SK-MEL-5 (cell line): ENCODE results near the gene RHBDF2. TPM values are rescaled to one million over a fixed set of nuclear protein-coding genes. Genes with fewer than 3 reads are reported as not detected.
"Not testable (repeated sequence)": the region's sequence is repeated elsewhere in the genome, so short reads cannot be mapped to it uniquely, and the experiment has no call there.

ENCODE experiments used
- DNase-seq: peaks from one replicate; pipeline ENCODE4 v3.0.0-alpha.2; 2016; ENCODE audit warnings: low read depth, low spot score
- in situ Hi-C: cut with HindIII; loops from 2 replicates; pipeline ENCODE4 v1.10.0; 2016; ENCODE audit warnings: low sequenced_read_pairs, high pct_unique_total_duplicates, low pct_unique_long_range_greater_than_20kb
- total RNA-seq: library from RNA; depleted of rRNA; stranded (reverse); fragments of >200 nt; shearing (Covaris generic); gene quantifications from 2 replicates; pipeline ENCODE4 v1.2.3, GENCODE V29; 2014

RHBDF2 gene
- total RNA-seq, 1 experiment from 2014 or later: 25.0 TPM

DNA sequence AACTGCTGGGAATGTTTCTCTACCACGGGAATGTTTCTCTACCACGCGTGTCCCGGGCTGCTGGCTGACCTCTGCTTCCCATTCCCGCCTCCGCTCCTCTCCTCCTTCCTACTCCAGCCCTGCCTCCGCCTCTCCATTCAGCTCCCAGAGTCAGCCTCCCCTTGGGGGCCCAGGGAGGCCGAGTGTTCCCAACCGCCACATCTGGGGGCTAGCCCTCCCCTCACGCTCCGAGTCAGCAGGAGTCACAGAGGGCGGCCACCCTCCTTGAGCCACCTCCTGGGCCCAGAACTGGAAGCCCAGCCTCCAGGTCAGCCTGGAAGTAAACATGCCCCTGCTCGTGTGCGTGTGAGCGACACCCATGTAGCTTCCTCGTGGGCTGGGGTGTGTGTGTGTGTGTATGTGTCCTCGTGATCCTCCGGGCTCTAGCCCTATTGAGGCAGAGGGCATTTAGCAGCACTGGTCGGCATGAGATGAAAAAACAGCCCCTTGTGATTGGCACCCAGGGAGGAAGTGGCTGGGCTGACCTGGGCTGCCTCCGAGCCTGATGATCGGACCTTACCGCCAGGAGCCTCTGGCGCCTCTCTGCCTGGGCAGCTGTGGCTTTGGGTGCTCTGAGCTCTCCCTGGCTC, 29.0 kb upstream of the RHBDF2 start:
- peak; percentile 93 for DNase-seq

DNA sequence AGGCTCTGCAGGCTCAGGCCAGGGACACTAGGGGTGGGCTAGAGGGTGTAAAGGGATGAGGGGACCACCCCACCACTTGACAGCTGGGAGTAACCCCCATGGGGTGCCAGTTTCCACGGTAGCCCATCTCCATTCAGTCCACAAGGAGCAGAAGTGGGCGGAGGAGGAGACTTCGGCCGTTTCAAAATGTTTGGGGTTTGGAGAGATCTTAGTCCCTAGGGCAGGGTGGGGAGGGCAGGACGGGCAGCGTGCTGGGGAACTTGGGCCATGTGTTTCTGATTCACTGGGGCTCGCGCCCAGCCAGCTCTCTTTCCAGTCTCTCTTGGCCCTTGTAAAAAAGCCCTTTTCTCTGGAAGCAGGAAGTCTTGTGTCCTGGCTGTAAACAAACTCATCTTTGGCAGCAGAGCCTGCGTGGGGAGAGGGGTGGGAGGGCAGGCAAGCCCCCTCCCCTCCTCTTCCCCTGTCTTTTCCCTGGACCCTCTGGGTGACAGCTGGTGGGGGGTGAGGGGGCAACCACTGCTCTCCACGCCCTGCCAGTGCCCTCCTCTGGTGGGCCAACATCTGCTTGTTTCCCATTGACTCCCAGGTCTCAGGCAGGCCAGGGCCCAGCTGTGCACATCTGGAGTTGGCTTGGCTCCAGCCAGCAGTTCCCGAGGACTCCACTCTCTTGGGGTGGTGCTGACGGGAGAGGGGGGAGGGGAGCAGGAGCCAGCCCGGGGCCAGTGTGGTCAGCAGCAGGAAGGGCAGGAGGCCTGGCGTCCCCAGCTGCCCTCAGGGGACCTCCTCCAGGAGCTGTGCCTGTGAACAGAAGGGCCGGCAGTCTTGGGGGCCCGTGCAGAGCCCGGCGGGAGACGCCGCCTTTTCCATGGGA, 28.2 kb upstream of the RHBDF2 start:
- in situ Hi-C loops: no loop called here
- peak; percentile 92 for DNase-seq

More for the DNA sequence above, 29.0 kb upstream of the RHBDF2 start:
- in situ Hi-C loops: no loop called here

DNA sequence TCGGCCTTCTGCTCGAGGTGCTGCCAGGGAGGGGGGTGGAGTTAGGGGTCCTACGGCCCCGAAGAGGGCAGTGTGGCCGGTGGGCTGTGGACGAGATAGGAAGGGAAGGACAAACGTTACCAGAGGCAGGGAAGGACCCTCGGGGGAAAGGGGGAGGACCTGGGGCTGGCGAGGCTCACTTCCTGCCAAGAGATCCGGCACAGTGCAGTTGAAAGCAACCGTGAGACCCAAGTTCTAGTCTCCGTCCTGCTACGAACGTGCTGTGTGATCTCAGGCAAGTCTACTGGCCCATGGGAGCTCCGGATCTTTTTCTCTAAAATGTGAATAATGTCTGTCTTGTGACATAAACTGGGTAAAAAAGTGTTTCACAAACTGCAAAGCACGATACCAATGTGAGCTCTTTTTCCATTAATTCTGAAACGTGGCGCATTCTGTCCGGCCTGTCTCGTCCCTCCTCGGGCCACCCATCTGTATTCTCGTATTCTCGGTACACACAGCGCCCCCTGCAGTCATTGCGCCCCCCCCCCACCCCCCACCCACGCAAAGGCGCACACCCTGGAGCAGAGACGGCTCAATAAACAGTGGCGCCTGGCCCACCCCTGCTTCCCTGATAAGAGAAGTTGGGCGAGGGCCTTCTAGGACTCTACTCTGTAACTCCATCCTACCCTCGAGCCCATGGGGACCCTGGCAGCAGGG, 27.5 kb upstream of the RHBDF2 start:
- DNase-seq: peak; percentile 50
- in situ Hi-C loops: no loop called here

DNA sequence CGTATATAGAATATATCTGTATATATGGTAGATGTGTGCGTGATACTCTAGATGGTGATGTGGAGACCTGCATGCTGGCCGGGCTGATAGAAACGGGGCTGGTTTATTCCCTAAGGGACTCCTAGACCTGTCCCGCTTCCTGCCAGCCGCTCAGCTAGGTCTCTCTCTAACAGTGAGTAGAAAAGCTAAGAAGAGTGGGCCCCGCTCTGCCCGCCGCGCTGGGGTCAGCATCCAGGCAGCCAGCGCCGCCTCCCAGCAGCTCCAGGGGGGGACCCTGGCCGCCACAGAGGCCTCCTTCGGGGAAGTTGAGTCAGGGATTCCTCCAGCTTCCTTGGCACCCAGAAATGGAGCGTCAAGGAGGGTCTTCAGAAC, 26.9 kb upstream of the RHBDF2 start:
- in situ Hi-C loops: no loop called here
- no peak for DNase-seq

DNA sequence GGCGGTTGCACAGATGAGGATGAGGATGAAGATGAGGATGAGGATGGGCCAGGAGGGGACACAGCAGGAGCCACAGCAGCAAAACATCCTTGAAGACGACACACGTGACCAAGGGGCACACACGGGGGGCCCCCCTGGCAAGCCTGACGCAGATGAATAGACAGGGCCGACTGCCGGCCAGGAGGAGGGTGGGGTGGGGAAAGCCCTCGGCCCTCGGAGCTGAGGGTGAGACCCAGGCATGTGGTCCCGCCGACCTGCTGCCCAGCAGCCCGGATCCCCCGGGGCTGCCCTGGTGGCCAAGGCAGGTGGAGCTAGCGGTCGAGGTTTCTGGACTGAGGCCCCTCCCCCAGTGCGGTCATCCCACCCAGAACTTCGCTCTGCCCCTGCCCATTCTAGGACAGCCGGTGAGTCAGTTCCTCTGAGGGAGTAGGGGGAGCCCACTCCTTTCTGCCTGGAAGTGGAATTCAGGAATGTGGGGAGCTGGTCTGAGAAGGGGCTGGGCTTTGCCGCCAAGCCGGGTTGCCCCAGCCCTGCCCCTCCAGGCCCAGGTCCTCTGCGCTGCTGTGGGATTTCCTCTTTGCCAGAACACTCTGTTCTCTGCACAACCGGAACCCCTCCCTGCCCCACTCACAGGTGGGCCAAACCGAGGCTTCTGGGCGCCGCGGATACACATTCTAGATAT, 26.3 kb upstream of the RHBDF2 start:
- DNase-seq: peak; percentile 59
- in situ Hi-C loops: no loop called here

DNA sequence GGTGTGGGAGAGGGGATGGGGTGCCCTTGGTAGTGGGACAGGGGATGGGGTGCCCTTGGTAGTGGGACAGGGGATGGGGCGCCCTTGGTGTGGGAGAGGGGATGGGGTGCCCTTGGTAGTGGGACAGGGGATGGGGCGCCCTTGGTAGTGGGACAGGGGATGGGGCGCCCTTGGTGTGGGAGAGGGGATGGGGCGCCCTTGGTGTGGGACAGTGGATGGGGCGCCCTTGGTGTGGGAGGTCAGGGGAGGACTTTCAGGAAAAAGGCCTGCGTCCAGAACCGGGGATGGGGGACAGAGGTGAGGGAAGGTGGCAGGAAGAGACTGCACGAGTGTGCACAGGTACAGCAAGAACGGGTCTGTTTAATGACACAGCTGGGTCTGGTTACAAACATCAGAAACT, 25.8 kb upstream of the RHBDF2 start:
- in situ Hi-C loops, DNase-seq: not testable (repeated sequence)

DNA sequence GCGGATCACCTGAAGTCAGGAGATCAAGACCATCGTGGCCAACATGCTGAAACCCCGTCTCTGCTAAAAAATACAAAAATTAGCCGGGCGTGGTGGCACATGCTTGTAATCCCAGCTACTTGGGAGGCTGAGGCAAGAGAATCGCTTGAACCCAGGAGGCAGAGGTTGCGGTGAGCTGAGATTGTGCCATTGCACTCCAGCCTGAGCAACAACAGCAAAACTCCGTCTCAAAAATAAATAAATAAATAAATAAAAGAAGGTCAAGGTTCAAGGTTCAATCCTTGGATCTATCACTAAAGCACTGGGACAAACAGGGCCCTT, 24.2 kb upstream of the RHBDF2 start:
- in situ Hi-C loops: not testable (repeated sequence)

DNA sequence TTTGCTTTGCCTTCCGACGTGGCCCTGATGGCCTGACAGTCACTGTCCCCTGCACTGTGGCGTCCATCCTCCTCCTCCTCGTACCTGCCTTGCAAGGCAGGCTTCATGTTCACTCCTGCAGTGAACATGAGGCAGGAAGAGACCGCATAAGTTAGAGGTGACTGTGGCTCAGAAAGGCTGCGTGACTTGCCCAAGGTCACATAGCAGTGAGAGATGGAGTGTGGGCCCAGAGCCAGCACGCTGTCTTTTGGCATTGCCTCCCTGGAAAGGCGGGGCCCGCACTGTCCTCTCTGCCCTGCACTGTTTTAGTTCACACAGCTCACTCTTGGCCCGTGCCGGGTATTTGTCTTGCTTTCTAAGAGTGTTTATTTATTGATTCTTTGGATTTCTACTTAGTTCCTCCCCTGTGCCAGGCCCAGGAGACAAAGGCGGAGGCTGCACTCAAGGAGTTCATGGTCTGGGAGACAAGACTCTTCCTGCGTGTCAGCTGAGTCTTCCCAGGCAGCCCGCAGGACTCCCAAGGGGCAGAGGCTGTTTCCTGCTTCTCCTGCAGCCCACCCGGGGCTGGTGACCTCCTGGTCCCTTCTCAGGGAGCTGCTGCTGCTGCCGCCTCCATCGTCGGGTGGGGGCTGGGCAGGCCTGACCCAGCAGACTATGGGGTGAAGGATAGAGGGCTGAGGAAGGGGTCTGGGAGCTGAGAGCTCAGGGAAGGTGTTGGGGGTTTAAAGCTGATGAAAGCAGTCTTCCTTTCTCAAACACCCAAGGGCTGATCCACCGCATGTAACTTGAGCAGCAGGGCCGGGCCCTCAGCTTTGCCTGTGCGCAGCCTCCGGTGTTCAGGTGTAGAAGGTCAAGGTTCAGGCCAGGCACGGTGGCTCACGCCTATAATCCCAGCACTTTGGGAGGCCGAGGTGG, 23.6 kb upstream of the RHBDF2 start:
- in situ Hi-C loops: no loop called here

More for the DNA sequence above, 24.2 kb upstream of the RHBDF2 start:
- DNase-seq: not testable (repeated sequence)

DNA sequence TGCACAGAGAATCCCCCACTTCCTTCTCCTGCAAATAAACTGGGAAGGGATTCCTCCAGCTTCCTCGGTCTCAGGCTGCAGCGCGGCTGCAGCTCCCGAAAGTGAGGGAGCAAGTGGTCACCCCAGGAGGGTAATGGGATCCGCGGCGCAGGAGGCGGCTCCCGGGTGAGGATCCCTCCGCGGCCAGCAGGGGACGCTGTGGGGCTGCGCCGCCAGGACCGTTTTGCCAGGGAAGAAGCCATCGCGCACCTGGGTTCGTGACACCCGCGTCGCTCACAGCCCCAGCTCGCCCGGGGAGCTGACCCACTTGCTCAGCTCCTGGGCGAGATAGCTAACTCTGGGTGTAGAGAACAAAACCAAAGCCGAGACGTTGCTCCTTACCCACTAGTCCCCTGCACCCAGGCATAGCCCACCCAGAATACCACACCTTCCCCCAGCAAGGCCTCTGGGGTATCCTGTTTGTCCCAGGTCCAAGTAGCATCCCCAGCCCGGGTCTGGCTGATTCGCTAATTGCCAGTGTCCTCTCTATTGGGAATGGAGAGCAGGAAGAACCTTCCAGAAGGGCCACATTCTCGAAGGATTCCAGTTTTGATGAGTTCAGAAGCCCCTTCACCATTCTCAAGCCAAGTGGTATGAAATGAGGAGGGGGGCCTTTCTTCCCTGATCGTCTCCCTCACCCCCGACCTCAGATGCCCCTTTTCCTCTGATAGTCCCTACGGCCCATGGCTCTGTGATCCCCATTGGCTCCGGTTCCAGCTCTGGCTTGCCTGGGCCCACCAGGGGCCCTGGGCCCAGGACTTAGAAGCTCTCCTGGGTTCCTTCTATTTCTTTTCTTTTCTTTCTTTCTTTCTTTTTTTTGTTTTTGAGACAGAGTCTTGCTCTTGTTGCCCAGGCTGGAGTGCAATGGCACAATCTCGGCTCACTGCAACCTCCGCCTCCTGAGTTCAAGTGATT, 22.1 kb upstream of the RHBDF2 start:
- in situ Hi-C loops: no loop called here
- peak; percentile 71 for DNase-seq

More for the DNA sequence above, 23.6 kb upstream of the RHBDF2 start:
- peak; percentile 73 for DNase-seq

DNA sequence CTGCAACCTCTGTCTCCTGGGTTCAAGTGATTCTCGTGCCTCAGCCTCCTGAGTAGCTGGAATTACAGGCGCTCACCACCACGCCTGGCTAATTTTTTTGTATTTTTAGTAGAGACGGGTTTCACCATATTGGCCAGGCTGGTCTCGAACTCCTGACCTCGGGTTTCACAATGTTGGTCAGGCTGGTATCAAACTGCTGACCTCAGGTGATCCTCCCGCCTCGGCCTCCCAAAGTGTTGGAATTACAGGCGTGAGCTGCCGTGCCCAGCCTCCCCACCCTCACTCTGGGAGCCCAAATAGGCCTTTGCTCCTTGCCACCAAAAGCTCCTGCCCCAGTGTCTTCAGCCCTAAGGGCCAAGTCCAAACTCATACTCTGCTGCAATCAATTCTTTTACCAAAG, 20.5 kb upstream of the RHBDF2 start:
- DNase-seq, in situ Hi-C loops: not testable (repeated sequence)

DNA sequence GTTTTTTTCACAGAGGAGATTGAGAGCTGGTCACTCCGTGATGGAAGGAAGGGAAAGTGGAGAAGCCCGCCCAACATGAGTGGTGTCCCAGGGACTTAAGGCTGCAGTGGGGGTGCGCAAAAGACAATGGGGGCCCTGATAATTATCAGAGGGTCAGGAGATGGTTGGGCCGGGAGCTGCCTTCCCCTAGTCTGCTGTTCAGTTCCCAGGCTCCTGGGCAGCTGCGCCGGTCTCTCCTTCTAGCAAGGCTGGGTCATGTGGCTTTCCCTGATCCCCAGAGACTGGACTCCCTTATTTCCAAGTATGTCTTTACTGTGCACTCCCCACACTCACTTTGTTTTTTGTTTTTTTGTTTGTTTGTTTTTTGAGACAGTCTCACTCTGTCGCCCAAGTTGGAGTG, 20.0 kb upstream of the RHBDF2 start:
- DNase-seq: no peak
- in situ Hi-C loops: no loop called here

DNA sequence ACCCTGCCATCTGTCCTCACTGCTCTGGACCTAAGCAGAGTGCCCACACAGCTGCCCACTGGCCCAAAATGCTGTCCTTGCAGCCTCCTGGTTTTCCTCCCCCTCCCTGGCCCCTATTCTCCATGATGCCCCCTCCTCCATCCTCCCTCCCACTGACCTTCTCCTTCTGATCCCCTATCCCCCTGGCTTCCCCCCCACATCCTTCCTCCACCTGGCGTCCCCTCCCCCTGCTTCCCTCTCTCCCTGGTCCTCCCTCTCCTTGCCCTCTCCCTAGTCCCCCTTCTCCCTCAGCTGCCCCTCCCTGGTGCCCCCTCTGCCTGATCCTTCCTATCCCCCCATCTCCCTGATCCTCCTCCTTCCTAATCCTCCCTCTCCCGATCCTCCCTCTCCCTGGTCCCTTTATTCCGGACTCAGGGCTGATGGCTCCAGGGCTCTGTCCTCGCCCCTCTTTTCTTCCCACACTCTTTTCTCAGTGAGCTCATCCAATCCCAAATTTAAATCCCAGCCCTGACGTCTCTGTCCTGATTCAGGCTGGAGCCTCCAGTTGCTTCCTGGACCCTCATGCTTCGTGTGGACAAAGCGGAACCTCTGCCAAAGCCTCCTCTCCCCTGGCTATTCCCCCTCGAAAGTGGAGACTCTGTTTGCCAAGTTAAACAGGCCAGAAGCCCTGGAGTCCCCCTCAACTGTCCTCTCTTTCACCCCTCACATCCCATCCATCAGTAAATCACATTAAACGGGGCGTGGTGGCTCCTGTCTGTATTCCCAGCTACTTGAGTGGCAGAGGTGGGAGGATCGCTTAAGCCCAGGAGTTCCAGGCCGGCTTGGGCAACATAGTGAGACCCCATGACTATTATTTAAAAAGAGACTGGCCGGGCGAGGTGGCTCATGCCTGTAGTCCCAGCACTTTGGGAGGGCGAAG, 18.1 kb upstream of the RHBDF2 start:
- in situ Hi-C loops: no loop called here
- DNase-seq: no peak

DNA sequence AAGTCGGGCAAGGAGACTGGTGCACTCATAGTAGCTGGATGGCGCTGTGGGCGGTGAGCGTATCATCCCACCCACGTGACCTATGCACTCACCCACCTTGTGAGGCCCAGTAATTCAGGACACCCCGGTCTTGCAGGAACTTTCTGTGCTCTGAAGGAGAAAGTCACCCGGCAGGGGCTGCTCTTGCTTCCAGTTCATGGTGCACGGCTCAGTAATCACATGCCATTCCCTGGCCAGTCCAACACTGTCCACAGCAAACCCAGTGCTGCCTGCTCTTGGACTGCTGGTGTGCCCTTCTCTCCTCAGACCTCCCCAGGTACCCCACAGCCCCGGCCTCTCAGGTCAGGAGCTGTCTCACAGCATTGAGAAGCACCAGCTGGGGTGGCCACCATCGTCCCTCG, 16.4 kb upstream of the RHBDF2 start:
- in situ Hi-C loops: no loop called here
- peak; percentile 58 for DNase-seq

DNA sequence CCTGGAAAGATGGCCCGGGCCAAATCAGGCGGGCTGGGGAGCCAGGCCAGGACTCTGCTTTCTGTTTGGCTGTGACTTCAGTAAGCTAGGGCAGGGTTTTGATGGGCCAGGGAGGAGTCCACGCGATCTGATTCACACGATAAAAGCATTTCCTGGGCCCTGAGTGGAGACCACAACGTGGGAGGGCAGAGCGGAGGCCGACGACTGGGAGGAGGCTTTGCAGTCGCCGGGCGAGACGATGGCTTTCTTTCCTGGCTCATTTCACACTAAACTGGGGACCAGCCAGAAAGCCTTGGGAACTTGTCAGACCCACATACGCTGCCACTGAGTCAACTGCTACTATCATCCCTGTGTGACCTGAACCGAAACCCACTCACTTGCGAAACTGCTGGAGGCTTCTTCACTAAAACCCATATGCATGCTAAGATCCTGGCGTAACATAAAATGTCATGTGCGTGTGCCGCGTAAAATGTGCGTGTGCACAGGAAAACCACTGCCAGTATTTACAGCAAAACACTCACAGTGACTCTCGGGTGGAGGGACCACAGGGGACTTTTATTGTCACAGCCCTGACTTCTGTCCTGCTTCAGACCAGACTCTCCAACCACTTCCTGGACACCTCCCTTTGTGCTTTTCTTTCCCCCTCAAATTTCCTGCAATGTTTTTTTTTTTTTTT, 14.2 kb upstream of the RHBDF2 start:
- in situ Hi-C loops: no loop called here
- no peak for DNase-seq

DNA sequence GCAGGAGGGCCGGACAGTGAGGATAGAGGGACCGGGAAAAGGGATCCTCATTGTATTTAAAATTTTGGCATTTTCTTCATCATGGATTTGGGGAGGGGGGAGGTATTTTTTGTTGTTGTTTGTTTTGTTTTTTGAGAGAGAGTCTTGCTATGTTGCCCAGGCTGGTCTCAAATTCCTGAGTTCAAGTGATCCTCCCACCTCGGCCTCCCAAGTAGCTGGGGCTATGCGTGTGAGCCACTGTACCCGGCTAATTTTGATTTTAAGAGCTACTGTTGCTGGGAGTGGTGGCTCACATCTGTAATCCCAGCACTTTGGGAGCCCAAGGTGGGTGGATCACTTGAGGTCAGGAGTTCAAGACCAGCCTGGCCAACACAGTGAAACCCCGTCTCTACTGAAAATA, 13.1 kb upstream of the RHBDF2 start:
- in situ Hi-C loops, DNase-seq: not testable (repeated sequence)
